Stimulated activated CD8-positive, alpha-beta memory T cell treated with anti-CD3 and anti-CD28 coated beads, Interleukin-15, amount 100 ng/mL, for 4 hours (primary cell): Measurements from ENCODE around the gene CACNA1C.

Source experiments
- DNase-seq, 2 donors: peaks; one replicate each; pipeline ENCODE4 v3.0.0-alpha.2; 2020; ENCODE audit warnings: low read depth in 2 of 2

Gene CACNA1C

DNA sequence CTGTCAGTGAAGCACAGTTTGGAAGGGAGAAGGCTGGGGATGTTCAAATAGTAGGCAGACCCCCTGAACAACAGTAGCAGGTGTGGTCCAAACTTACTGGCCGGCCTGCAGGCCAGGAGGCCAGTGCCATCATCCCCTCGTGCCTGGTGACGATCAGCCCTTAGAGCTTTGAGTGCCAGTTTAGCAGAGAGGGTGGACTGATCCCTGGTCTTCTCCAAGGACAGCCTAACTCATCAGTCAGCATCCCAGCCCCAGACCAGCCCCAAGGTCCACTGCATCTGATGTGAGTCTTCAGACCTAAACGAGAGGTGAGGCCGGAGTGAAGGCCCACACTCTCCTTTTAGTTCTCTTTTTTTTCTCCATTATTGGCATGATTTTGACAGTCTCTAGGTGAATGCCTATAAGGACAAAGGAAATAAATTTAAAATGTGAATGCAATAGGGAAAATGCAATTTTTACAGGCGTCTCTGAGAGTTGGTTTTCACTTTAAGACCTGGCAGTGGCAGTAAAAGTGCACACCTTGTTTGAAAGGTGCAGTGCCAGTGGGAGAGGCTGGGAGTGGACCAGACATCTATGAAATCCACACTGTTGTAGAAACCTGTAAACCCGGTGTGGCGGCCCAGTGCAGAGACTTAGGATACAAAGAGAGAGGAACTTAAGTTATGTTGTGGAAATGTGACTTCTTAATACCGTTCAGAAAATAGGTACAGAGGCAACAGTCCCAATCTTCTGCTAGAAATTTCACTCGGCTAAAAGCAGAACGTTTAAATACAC lies 311.2 kb downstream of the CACNA1C start:
- DNase-seq, result no peak

DNA sequence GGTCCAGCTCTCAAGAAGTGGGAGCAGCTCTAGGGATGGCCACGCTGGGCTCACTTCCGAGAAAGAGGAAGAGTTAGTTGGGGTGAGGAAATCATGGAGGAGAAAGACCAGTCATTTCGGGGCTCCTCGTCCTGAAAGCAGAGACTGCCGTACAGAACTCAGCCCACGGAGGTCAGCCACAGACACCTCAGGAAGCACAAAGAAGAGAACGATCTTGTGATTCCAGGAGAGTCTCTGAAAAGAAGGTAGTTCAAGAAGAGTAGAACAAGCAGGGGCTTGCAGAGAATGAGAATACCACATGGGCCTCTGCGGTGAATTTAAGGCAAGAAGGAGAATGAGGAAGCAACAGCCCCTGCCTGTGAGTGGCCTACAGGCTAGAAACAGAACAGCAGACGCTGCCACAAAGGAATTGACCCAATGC lies 311.9 kb downstream of the CACNA1C start:
- DNase-seq, result no peak

DNA sequence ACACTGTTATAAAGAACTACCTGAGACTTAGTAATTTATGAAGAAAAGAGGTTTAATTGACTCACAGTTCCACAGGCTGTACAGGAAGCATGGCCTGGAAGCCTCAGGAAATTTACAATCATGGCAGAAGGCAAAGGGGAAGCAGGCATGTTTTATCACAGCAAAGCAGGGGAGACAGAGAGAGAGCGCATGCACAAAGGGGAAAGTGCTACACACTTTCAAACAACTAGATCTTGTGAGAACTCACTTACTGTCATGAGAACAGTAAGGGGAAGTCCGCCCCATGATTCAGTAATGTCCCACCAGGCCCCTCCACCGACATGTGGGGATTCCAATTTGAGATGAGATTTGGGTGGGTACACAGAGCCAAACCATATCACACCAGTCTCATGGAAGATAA lies 313.9 kb downstream of the CACNA1C start:
- DNase-seq, result no peak

DNA sequence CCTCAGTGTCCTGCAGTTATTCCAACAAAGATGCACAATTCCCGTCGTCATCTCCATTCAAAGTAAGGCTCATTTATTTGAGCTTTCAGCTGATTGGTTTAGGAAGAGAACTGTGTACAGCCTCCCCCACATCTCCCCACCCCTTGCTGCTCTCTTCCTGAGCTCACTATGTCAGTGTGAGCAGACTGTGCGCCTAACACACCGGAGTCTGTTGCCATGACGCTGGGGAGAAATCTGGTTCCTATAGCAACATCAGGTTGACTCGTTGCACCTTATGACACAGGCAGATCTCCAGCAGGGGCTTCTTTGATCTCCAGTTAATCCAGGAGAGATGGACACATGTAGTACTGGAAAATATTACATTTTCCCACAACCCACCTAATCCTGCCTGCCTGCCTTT lies 319.4 kb downstream of the CACNA1C start:
- no peak for DNase-seq

DNA sequence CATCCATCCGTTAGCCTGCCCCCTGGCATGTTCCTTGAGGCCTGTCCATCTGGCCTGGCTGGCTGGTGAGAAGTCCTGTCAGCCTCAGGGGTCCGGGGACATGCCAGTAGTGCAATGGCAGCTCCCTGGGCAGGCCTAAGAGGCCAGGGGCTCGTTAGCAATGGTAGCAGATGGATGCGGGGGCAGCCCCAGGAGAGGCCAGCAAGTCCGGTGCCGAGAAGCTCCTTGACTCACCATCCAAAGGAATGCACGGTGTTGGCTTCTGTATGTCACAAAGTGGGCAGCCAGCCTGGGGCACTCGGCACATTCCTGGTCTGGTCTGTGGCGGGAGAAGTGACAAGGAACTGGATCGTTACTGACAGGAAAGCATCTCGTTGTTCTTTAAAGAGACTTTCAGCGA lies 319.9 kb downstream of the CACNA1C start:
- no peak for DNase-seq

DNA sequence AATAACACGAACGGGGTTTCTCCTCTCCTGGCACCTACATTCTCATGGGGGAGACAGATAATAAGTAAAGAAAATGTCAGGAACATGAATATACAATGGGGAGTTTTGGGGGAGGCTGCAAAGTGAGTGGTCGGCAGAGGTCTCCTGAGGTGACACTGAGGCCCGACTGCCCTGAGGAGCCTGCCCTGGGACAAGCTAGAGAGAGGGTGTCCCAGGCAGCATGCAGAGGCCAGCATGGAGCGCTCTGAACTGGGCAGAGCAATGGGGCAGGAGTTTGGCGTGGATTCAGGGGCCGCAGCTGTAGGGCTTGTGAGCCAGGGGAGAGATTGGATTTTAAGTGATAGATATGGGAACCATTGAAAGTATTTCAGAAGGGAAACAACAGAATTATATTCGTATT lies 320.5 kb downstream of the CACNA1C start:
- no peak for DNase-seq

DNA sequence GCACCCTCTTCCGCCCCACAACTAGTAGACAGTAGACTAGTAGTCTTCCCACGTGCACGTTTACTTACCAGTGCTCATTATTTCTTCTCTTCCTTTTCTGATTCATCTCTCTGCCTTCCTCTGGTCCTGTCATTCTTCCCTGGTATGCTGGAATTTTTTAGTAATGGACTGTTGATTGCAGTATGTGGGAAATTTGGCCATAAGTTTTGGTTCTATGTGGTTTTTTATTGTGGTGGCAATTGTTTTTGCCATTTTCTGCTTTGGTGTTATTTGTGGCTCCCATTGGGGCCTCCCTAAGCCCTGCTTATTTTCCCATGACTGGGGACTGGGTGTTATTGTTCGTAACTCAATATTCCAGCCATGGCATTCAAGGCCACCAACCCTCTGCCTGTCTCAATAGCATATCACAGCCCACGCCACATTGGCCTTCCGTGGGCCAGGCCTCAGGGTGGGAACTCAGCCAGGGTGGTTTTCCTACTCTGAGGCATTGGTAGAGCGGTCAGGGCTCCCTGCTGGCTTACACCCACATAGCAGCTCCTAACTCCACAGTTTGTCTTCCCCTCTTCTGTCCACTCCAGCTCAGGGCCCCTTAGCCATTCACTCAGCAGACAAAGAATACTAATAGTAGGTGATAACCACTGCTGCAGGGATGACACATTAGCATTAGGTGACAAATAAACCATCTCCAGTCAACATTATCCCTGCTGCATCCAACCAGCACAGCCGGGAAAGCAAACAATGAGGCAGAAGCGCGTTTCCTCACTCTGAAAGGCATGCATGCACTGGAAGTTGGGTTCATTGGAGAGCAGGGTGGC lies 321.5 kb downstream of the CACNA1C start:
- DNase-seq, result no peak

DNA sequence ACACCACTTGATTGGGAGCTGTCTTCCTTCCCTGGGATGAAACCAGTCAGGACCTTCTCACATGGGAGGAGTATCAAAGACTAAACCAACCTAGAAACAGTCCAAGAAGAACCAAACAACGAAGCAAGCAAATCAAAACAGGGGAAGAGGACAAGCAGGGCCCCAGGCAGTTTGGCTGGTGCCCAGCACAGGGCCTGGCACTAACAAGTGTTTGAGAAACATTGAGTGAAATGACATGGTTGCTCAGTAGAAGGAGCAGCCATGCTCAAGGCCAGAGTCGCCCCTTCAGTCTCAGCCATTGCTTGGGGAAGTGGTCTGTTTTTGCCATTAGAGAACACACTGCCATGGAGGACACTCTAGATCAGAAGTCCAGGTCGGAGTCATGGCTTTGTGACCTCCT lies 323.1 kb downstream of the CACNA1C start:
- DNase-seq, result no peak

DNA sequence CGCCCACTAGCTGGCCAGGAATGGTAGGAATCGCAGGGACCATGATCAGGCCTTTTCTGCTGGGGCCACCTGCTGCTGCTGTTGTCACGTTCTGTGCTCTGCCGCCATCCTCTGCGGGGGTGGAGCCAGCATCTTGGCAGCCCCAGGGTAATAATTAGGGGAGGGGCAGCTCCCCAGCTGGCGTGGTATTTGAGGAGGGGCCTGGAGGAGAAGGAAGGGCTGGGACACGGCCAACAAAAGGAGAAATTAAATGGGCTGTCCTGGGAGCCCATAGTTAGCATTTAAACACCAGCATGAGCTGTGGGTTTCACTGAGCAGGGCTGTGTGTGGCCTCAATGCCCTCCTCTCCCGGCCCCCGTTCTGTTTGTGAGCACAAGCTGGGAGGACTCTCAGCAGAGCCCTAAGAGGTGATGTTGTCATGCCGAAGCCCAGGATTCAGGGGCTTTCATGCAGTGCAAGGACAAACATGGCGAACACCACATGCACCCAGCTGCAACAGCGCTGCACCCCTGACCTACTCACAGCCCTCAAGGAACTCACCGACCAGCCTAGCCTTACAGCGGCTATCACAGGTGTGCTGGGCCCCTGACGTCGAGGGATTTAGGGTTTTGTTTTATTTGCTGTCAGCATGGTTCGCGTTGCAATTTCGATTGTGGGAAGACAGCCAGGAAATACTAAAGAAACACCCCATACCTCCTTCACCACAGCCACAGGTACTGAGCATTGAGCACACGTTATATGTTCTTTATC lies 324.3 kb downstream of the CACNA1C start:
- no peak for DNase-seq

DNA sequence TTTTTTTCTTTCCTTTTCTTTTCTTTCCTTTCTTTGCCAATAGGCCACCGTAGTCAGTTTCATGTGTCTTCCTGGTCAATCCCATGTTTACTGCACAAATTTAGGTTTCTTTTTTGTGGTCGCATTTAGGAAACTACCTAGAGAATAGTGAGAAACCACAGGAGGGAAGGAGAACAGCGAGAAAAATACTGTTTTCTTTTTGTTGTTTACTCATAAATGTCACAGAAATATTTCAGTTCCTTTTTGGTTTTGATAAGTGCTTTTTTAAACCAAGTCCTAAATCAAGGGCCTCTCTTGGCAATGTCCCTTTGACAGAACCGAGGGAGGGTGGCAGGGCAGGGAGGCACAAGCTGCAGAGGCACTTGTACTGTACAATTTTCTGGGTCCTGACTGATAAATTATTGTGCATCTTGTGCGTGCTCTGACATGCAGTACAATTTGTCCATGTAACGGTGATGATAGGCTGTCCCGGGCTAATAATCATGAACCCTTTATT lies 326.1 kb downstream of the CACNA1C start:
- DNase-seq, result no peak

DNA sequence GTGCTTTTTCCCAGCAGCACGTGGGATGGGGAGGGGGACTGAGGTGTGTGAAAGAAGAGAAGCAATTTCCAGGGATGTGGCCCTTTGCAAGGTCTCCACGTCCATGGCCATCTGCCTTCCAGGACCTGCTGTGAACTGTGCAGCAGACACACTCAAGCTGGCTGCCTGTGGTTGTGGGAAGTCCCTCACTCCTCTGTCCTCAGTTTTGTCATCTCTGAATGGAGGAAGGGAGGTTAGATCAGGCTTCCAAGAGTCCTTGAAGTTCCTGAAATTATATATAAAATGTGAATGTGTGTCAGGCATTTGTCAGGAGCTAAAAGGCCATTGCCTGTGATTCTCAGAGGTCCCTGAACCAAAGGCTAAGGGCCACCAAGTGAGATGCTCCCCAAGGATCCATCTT lies 328.2 kb downstream of the CACNA1C start:
- DNase-seq, result no peak

DNA sequence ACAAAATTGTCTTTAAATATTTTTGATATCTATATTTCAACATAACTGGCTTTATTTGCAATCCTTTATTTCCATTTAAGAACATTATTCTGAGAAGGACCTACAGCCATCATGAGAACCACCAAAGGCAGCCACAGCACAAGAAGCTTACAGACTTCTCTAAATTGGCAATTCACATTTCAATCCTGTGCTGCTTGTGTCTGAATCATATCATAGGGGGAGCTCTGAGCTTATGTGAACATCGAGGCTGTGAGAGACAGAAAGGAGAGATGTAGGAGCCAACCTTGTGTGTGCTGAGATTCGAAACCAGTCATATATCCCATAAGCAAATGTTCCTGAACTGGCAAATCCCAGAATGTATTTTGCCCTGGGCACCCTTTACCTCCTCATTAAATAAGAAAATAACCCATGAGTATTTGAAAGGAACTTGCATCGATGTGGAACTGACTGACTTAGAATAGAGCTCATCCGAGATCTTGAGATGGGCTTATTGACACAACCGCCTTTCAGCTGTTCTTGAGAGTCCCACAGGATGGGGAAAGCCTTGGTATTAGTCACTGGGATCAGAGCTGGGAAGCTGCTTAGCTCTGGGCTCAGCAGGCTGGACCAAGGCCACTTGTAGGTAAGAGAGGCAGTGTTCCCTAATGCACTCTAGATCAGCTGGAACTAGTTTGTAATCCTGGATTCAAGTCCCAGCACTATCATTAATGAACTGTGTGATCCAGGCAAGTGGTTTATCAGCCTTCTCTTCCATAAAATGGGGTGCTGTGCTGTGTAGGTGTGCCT lies 329.8 kb downstream of the CACNA1C start:
- DNase-seq, result no peak

DNA sequence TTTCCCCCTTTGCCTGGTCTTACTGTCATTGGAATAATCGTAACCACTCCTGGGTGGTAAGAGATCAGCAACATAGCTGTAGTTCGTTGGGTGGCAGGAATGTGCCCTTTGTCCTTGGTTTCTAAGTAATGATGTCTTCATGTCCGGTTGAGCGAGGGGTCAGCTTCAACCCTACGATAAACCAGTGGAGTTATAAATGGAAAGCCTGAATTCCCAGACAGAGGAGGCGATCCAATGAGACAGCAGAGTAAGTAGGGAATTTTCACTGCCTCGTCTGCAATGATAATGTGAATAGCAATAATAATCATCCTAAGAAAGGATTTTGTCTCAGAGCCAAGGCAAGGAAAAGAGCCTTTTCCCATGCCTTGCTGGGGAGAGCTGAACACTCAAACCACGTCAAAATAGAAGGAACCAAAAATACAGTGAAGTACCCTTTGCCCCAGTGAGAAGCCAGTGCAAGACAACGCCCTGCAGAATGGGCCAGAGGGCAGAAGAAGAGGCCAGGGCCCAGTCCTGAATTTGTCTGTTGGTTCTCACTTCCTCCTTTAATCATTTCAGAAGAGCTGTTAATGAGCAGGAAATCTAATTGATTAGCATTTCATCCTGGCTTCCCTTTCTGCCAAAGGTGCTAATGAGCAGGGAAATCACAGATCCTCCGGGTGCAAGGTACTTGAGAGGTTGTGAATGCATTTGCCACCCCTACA lies 330.7 kb downstream of the CACNA1C start:
- DNase-seq, result no peak

DNA sequence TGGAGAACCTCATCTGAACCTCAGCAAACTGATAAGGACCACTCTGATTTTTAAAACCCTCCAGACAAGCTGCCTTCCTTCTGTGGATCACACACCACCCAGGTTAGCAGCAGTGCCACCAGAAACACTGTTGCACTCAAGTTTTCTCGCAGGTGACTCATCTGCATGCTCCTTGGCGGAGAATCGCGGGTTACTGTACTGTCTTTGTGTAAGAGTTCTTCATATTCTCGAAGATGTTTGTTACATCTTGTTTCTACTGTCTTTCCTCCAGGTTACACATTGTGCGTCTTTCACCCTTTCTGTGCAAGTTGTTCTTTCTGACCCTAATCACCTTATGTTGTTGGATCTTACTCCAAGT lies 331.2 kb downstream of the CACNA1C start:
- DNase-seq, result no peak

DNA sequence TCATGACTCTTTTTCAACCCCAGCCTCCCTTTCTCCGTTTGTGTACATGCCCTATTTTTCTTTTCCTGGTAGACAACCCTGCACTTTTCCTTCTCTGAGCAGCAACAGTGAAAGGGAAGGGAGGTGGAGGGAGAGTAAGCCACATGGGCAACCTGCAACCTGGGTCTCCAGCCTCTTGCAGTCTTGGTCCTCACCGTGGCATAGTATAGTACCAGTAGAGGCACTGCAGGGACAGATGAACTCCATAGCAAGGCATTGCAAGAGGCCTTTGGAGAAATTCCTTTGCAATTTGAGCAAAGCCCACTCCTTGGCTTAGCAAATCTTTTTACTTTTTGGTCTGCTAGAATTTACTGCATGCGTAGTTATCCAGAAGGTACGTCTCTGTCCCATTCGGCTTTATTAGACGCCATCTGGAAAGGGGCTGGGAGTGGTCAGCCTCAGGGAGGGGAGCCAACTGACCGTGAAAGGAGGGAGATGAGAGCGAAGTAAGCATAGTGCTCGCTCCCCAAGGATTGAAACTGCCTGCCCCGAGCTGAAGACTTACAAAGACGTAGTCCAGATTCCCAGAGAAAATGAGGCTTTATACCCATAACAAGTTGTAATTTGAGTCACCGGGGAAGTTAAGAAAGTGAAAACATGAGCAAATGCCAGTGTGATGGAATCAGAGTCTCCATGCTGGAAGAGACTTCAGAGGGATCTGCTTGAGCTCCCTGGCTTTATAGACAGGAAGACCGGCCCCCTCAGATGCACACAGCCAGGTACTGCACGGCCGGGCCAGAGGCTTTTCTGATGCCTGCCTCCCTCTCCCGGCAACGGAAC lies 332.0 kb downstream of the CACNA1C start:
- no peak for DNase-seq

DNA sequence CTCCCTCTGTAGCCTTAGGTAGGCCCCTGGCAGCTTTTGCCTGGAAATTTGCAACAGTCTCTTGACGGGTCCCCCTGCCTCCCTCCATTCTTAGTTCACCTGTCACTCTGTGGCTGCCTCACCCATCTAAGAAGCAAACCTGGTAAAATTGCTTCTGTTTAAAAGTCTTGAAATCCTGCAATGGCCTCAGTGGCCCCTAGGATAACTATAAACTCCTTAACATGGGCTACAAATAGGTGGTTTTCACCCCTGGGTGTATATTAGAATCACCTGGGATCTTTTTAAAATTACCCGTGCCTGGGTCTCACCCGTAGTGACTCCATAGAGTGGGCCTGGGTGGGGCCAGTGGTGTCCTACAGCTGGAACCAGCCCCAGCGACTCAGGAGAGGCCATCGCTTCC lies 332.7 kb downstream of the CACNA1C start:
- no peak for DNase-seq

DNA sequence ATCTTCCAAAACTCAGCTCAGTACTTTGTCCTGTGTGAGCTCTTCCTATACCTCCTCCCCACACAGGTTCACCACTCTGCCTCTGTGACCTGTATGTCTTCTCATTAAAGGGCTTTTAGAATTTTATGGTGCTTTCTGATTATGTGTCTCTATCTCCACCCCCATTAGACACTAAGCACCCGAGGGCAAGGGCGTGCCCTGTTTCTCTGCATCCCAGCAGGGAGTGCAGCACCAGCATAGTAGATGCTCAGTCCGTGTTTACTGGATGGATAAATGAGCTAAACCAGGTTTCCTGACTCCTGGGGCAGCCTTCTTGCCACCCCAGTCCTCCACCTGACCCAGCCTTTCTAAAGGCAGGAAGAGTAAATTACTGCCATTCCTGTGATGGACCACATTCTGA lies 333.8 kb downstream of the CACNA1C start:
- DNase-seq, result no peak

DNA sequence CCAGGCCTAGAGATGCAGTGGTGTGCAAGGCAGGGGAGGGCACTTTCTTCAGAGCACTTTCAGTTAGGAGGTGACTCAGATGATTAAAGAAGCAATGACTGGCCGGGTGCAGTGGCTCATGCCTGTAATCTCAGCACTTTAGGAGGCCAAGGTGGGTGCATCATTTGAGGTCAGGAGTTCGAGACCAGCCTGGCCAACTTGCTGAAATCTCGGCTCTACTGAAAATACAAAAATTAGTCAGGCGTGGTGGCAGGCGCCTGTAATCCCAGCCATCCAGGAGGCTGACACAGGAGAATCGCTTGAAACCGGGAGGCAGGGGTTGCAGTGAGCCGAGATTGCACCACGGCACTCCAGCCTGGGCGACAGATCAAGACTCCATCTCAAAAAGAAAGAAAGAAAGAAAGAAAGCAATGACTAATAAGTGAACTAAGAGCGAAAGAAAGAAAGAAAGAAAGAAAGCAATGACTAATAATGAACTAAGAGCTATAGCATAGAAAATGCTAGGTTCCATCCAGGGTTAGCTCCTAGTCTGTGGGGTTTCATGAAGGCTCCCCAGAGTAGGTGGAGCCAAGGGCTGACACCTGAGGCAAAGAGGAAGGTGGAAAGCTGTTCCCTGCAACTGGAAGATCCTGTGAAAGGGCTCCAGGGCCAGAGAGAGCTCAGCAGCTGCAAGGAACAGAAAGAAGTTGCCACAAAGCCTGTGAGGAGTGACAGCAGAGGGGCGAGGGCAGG lies 334.5 kb downstream of the CACNA1C start:
- no peak for DNase-seq

DNA sequence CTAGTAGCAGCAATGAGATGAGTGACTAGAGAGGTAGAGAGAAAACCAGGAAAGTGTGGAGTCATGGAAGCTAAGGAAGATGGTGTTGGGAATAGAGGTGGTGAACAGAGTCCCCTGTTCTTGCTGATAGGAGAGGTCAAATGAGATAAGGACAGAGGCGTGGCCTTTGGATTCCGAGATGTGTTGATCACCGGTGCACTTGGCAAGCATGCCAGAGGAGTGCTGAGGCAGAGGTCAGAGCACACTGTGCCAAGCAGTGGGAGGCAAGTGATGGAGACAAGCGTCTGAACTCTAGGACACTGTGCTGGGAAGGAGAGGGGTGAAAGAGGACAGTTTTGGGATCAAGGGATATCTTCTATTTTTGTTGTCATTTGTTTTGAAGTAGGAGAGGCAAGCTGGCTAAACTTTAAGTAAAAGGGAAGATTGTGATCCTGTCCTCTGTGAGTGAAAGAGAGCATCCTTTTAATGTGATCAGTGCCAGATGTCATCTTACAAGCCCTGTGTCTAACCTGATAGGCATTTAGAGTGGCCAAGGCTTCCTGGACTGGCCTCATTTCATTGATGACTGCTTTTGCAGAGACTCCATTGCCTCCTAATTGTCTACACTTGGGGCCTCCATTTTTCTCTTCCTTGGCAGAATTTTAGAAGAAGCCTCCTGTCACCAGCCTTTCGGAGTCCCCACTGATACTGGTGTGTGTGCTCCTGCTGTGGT lies 336.4 kb downstream of the CACNA1C start:
- no peak for DNase-seq
